ENCODE results near the gene CRACR2A.

The CRACR2A gene

GRCh38 chr12:3565985-3566384 lies 186.9 kb downstream of the CRACR2A start:
- no peak for DNase-seq (ENCODE audit: low spot score)
